Brain microvascular endothelial cell (primary cell): ENCODE data around the gene FGD5.

Source experiments
- DNase-seq: peaks from one replicate; pipeline ENCODE4 v3.0.0-alpha.2; 2020
- H3K27ac ChIP-seq: fragments of 250-450 bp; sonication (Bioruptor Pico); 2 replicates; pipeline ENCODE4 v1.5.1; 2020; ENCODE audit warnings: mild to moderate bottlenecking, moderate library complexity
- H3K27me3 ChIP-seq: fragments of 250-450 bp; sonication (Bioruptor Pico); replicated peaks from 2 replicates; pipeline ENCODE4 v1.5.1; 2020; ENCODE audit warnings: mild to moderate bottlenecking
- H3K36me3 ChIP-seq: fragments of 250-450 bp; sonication (Bioruptor Pico); replicated peaks from 2 replicates; pipeline ENCODE4 v1.5.1; 2020; ENCODE audit warnings: mild to moderate bottlenecking
- H3K4me3 ChIP-seq: 2 replicates; pipeline ENCODE4 v1.5.1; 2011; ENCODE audit warnings: low read depth, mild to moderate bottlenecking, control low read depth, low read length, moderate library complexity
- CTCF ChIP-seq: IDR thresholded peaks from 2 replicates; pipeline ENCODE4 v1.5.1; 2011; ENCODE audit warnings: low read depth, mild to moderate bottlenecking, moderate library complexity, low read length, control low read depth, inconsistent platforms; ENCODE audit errors: missing control alignments
- in situ Hi-C: cut with HindIII; loops from 2 replicates; pipeline ENCODE4 v1.10.0; 2017; ENCODE audit warnings: low sequenced_read_pairs, low pct_ligation_motif_present

The FGD5 gene

GRCh38 chr3:14890476-14890875 lies 71.7 kb downstream of the FGD5 start:
- no peaks in the 10 kb centered on the region for H3K36me3 ChIP-seq
- DNase-seq, result no peak
- in situ Hi-C loops, result no loop called here

GRCh38 chr3:14891135-14892132 lies 72.7 kb downstream of the FGD5 start:
- DNase-seq, result no peak
- Histone ChIP-seq H3K36me3 (no peaks in the 10 kb centered on the region), H3K27me3 (no peaks in the 10 kb centered on the region), H3K4me3 (no peak overlapping the region), H3K27ac (no peak overlapping the region)
- no peak for TF ChIP-seq CTCF
- in situ Hi-C loops, result no loop called here

More at GRCh38 chr3:14890476-14890875, 71.7 kb downstream of the FGD5 start:
- no peaks in the 10 kb centered on the region for H3K27me3 ChIP-seq
- no peak for TF ChIP-seq CTCF
- H3K4me3 ChIP-seq, result no peak overlapping the region
- no peak overlapping the region for H3K27ac ChIP-seq

GRCh38 chr3:14892226-14892625 lies 73.5 kb downstream of the FGD5 start:
- DNase-seq, result no peak
- Histone ChIP-seq H3K36me3 (no peaks in the 10 kb centered on the region), H3K4me3 (no peak overlapping the region), H3K27ac (no peak overlapping the region), H3K27me3 (no peaks in the 10 kb centered on the region)
- in situ Hi-C loops, result no loop called here
- no peak for TF ChIP-seq CTCF

- DNase-seq, result no peak
- in situ Hi-C loops, result no loop called here
- no peak overlapping the region for H3K27ac ChIP-seq
- H3K27me3 ChIP-seq, result no peaks in the 10 kb centered on the region
- H3K36me3 ChIP-seq, result no peaks in the 10 kb centered on the region
- no peak for TF ChIP-seq CTCF
- H3K4me3 ChIP-seq, result no peak overlapping the region
Measured at GRCh38 chr3:14894085-14894484, 75.3 kb downstream of the FGD5 start.

- Histone ChIP-seq H3K4me3 (no peak overlapping the region), H3K27me3 (no peaks in the 10 kb centered on the region), H3K27ac (no peak overlapping the region), H3K36me3 (no peaks in the 10 kb centered on the region)
- in situ Hi-C loops, result no loop called here
- TF ChIP-seq CTCF, result no peak
- DNase-seq, result no peak
Measured at GRCh38 chr3:14897266-14897665, 78.5 kb downstream of the FGD5 start.
